Neural cell (in vitro differentiated cells): ENCODE measurements around the gene DLG5.

Experiments
- EP300 ChIP-seq: fragments of 450-650 bp; conservative IDR thresholded peaks from 2 replicates; pipeline ENCODE4 v1.6.1; 2014; ENCODE audit warnings: antibody characterized with exemption, mild to moderate bottlenecking, moderate library complexity; ENCODE audit not compliant: poor library complexity, severe bottlenecking
- EZH2 ChIP-seq: fragments of 200-600, 300-800 bp; shearing (Covaris generic), sonication (generic); IDR thresholded peaks from 2 replicates; pipeline ENCODE4 v1.6.1; 2014; ENCODE audit warnings: antibody characterized with exemption, low read length, borderline replicate concordance, mild to moderate bottlenecking; ENCODE audit not compliant: insufficient read depth, poor library complexity, severe bottlenecking
- RAD21 ChIP-seq: fragments of 450-650 bp; conservative IDR thresholded peaks from 2 replicates; pipeline ENCODE4 v1.6.1; 2014; ENCODE audit warnings: antibody characterized with exemption, mild to moderate bottlenecking, moderate library complexity
- SMC3 ChIP-seq: fragments of 450-650 bp; conservative IDR thresholded peaks from 2 replicates; pipeline ENCODE4 v1.6.1; 2014; ENCODE audit warnings: antibody characterized with exemption, mild to moderate bottlenecking, moderate library complexity; ENCODE audit not compliant: poor library complexity
- TAF1 ChIP-seq: IDR thresholded peaks from 2 replicates; pipeline ENCODE4 v1.6.1; 2012; ENCODE audit warnings: low read depth
- TF ChIP-seq, protein P1 (sequence below): fragments of 450-650 bp; IDR thresholded peaks from 2 replicates; pipeline ENCODE4 v1.5.1; 2014; ENCODE audit warnings: antibody characterized with exemption, mild to moderate bottlenecking, moderate library complexity; ENCODE audit not compliant: poor library complexity, severe bottlenecking

DNA sequence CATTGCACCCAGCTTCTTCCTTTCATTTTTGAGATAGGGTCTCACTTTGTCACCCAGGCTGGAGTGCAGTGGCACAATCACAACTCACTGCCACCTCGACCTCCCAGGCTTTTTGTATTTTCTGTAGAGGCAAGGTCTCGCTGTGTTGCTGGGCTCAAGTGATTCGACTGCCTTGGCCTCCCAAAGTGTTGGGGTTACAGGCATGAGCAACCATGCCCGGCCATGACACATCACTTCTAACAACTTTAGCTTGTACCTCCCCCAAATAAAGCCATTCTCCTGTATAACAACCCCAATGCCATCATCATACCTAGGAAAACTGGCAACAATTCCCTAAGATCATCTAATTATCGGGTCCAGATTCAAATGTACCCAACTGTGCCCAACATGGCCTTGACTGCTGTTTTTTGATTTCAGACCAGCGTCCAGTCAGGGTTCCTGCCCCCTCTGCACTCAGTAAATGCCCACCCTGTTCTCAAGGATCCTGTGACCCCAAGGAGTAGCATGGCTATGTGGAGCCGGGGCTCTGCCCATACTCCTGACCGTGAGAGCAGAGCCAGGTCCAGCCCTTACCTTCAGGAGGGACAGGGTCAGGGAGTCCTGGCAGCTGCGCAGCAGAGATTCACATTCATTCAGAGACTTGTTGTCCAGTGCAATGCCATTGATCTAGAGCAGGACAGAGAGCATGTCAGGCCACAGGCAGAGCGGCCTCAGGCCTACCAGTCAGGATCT, 102.6 kb downstream of the DLG5 start:
- TF ChIP-seq, protein P1, sequence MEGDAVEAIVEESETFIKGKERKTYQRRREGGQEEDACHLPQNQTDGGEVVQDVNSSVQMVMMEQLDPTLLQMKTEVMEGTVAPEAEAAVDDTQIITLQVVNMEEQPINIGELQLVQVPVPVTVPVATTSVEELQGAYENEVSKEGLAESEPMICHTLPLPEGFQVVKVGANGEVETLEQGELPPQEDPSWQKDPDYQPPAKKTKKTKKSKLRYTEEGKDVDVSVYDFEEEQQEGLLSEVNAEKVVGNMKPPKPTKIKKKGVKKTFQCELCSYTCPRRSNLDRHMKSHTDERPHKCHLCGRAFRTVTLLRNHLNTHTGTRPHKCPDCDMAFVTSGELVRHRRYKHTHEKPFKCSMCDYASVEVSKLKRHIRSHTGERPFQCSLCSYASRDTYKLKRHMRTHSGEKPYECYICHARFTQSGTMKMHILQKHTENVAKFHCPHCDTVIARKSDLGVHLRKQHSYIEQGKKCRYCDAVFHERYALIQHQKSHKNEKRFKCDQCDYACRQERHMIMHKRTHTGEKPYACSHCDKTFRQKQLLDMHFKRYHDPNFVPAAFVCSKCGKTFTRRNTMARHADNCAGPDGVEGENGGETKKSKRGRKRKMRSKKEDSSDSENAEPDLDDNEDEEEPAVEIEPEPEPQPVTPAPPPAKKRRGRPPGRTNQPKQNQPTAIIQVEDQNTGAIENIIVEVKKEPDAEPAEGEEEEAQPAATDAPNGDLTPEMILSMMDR, result no peak
- no peak for TF ChIP-seq SMC3
- no peak for TF ChIP-seq EP300
- no peak for TF ChIP-seq EZH2
- TF ChIP-seq RAD21, result no peak
- TF ChIP-seq TAF1, result no peak
